CD4-positive, alpha-beta T cell treated with Interleukin-17A for 4 hours (primary cell): ENCODE measurements around the gene EPB41.
"Not testable (repeated sequence)": the region's sequence is repeated elsewhere in the genome, so short reads cannot be mapped to it uniquely, and the experiment has no call there.

Experiments
- DNase-seq: peaks from one replicate; pipeline ENCODE4 v3.0.0-alpha.2; 2020; ENCODE audit warnings: mixed read lengths

The EPB41 gene

DNA sequence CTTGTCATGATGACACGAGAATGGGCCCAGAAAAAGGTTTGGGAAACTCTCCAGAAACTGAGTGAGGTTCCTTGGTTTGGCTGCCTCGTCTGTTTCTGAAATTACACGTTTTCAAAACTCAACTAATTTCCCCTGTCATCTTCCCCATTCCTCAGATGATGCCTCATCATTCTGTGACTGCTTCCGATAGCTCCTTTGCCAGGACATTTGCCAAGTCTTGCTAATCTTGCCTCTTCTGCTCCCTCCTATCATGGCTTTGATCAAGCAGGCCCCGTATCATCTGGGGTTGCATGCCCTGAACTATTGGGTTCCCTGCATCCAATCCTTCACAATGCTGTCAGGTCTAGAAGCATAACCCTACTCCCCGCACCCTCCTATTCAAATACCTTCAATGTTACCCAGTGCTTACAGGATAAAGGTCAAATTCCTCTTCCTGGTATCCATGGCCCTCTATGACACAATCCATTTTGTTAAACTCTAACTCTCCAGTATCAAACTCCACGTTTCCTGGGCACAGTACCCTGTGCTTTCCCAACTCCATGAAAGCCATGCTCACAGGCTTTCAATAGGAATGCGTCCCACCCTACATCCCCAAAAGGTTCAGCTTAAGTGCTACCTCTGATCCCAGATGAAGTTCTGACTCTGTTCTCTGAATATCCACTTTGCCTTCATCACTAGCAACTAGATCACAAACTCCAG lies 231.5 kb downstream of the EPB41 start:
- no peak for DNase-seq

DNA sequence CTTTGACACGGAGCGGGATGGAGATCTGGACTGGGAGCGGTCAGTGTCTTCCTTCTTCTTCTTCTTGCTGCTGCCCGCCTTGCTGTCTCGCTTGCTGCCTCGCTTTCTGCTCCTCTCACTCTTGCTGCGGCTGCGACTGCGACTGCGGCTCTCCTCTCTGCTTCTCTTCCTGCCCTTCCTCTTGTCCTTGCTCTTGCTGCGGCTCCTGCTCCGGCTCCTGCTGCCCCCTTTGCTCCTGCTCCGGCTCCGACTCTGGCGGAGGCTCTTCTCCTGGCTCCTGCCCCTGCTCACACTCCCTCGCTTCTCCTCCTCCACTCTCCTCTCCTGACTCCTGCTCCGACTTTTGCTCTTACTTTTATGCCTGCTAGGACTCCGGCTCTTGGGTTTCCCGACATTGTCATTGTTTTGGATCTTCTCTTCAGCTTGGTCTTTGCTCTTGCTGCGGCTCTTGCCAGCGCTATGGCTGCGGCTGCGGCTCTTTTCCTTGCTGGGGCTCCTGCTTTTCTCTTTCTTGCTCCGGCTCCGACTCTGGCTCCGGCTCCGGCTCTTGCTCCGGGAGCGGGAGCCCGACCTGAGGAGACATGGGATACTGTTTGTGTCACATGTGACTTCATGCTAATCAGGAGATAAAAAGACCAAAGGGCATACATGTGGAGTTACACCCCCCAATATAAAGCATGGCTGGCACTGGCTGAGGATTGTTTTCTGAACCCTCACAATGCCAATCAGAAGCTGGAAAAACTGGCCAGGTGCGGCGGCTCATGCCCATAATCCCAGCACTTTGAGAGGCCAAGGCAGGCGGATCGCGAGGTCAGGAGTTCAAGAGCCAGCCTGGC lies 234.5 kb downstream of the EPB41 start:
- DNase-seq: no peak

DNA sequence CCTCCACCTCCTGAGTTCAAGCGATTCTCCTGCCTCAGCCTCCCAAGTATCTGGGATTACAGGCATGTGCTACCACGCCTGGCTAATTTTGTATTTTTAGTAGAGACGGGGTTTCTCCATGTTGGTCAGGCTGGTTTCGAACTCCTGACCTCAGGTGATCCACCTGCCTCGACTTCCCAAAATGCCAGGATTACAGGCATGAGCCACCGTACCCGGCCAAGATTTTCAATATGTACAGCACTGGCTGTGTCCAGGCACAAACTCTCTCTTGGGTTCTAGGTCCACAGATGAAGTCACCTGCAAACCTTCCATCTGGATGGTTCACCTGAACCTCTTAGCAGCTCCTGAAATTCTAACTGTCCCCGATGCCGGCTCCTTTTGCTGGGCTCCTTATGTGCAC lies 236.0 kb downstream of the EPB41 start:
- not testable (repeated sequence) for DNase-seq

DNA sequence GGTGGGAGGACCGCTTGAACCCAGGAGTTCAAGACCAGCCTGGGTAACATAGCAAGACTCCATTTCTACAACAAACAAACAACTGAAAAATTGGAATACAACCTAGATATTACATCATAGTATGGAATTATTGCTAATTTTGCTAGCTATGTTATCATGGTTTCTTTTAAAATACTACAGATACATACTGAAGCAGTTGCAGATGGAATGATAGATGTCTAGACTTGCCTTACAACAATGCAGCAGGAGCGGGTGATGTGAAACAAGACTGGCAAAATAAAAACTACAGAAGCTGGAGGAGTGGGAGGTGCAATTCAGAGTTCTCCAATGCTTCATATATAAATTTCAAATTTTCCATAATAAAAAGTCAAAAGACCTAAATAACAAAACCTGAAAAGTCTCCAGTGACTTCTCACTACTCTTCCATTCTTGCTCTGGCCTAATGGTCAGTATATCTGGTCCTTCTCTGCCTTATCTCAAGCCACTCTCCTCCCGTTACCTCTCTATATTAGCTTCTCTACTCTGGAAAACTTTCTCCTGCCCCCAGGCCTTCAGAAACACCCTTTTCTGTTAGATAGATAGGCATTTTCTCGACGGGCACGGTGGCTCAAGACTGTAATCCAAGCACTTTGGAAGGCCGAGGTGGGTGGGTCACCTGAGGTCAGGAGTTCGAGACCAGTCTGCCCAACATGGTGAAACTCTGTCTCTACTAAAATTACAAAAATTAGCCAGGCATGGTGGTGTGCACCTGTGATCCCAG lies 237.9 kb downstream of the EPB41 start:
- DNase-seq: no peak

DNA sequence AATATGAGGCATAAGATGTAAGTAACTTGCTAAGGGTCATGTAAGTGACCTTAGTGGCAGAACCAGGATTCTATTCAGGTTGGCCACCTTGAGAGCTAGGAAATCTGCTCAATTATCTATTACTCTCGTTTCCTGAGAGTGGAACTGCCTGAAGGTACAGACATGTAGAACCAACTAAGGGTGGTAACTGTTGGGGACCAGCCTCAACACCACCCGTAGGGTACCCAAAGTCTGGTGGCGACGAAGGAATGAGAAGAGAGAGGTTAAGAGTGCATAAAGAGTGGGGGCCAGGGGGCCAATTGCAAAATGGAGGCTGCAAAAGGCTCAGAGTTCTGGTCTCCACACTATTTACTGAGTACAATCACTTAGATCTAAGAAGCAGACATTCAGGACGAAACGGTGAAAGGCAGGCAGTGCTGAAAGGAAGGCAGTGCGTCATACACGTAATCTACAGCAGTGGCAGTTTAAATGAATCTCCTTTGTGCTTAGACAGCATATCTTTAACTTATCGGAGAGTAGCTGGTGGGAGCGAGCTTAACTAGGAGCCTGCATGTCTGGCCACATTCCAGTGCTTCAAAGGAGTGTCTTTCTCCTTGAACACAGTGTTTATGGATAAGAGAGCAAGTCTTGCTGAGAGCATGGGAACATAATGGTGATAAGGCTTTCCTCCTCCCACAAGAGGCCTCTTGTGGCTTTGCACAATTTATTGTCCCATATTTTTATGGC lies 242.3 kb downstream of the EPB41 start:
- DNase-seq: no peak

DNA sequence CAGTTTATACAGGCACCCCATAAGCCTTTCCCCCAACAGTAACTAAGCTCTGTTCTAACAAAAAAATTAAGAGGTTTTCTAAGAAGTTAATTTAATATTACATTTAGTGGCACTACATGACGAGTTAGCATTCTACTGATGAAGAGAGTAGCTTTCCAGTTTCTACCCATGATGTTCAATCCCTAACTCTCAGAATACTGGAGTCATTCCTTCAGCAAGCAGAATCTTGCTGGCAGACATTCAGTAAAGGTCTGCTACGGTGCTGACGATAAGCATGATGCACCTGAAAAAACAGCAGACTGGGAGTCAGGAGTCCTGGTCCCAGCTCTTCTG lies 242.9 kb downstream of the EPB41 start:
- no peak for DNase-seq

DNA sequence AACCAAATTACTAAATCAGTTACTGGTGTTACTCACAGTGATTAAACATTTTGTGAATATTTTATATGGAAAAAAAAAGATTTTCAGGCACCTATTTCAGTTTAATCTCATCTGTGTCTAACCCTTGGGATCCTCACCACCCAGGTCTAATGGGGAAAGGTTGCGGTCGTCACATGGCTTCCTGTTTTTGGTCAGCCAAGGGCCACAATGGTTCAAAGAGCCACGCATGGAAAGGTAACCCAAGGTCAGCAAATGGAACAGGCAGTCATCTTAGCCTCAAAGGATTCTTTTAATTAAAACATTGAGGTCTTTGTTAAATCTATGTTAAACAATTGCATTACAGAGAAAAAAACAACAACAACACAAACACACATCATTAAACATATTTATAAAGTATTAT lies 245.4 kb downstream of the EPB41 start:
- no peak for DNase-seq

DNA sequence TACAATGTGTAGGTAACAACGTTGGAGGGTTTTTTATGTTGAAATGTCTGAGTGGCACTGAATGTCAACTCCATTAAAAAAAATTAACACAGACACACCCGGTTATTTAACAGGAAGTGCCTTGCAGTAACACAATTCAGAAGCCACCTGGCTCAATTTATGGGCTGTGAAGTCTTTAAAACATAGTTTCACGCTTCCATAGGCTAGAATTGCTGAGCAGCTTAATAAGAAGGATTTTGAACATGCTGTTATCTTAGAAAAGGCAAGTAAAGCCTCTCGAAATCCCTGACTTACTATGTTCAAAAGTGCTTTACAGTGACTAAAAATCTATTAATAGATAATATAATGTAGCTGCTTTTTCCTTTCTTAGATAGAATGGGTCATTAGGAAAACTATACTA lies 247.7 kb downstream of the EPB41 start:
- no peak for DNase-seq

DNA sequence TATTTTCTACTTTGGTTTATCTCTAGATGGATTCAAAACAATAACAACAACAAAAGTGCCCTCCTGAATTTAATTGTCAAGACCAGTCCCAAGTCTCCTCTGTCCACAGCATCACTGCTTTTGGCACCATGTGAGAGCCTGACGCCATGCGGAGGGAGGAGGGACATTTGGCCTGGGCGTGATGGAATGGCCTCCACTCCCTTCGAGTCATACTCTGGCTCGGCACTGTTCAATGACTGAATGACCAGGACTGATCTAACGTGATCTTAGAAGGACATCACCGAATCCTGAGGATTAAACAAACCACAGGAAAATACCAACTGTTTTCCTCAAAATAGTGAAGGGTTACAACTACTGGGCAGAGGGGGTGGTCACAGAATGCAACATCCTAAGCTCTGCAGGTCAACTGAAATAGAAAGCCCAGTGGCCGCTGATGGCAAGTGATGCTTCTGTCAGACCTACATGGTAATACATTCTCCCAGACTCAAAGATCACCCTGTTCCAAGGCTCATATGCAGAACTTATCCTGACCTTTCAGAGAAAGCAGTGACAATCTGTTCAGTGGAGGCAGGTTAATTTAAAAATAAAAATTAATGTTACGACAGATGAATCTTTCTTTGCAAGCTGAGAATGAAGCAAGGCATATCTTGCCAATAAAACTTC lies 248.2 kb downstream of the EPB41 start:
- no peak for DNase-seq

DNA sequence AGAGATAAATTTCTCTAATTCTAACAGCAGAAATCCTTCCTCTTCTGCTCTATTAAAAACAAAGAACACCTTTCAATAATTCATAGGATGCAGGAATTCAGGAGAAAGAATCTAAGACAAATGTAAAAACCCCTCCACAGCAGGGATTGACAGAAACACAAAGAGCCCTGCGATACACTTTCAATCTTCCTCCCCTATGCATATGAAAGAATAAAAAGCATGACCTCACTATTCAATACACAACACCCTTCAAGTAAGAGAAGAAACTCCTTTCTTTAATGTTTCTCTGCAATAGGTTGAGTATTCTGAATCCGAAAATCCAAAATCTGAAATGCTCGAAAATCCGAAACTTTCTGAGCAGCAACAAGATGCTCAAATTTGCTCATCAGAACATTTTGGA lies 250.2 kb downstream of the EPB41 start:
- DNase-seq: no peak

DNA sequence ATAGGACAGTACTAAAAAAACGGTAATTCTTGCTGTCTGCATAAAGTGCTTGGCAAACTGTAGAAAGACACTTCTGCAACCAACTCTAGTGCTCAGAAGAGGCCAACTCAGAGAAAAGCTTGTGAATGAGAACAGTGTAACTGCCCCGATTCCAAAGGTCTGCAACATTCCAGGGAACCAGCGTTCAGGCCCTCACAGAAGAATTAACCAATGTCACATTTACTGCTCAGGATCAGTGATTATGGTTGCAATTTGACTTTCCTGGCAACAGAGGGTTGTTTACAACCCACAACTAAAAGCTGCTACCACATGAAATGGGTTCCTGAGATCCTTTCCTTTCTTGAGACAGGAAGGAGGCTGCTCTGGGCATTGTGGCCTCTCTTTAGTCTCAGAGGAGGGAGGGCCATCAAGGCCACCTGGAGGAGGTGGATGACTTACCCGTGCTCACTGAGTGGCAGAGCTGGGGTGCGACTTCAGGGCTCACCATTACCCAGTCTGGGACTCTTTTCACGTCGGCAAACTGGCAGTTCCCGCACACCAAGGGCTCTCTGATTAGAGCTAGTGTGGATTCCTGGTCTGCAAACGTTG lies 252.0 kb downstream of the EPB41 start:
- no peak for DNase-seq

DNA sequence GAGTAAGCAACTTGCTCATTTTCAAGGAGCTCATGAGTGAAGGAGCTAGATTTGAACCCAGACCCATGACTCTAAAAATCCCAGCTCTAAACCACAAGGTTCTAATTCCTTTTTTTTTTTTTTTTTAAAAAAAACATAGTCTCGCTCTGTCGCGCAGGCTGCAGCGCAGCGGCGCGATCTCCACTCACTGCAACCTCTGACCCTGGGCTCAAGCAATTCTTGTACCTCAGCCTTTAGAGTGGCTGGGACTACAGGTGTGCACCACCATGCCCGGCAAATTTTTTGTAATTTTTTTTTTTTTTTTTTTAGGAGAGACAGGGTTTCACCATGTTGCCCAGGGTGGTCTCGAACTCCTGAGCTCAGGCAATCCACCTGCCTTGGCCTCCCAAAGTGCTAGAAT lies 253.5 kb downstream of the EPB41 start:
- DNase-seq: no peak
